H1 (cell line): ENCODE data around the gene BSDC1. TPM values are rescaled to one million over a fixed set of nuclear protein-coding genes. Genes with fewer than 3 reads are reported as not detected.

Experiments
- CHD1 ChIP-seq: IDR thresholded peaks from 2 replicates; pipeline ENCODE4 v1.6.1; 2012; ENCODE audit warnings: low read depth, low read length, improper control_type of control experiment
- EGR1 ChIP-seq: IDR thresholded peaks from 2 replicates; pipeline ENCODE4 v1.6.1; 2011; ENCODE audit warnings: low read depth, low read length, borderline replicate concordance
- GTF2F1 ChIP-seq: IDR thresholded peaks from 2 replicates; pipeline ENCODE4 v1.6.1; 2012; ENCODE audit warnings: low read depth, low read length, improper control_type of control experiment, borderline replicate concordance
- SIN3A ChIP-seq, 2 experiments: IDR thresholded peaks in 1 of 2; conservative IDR thresholded peaks in 1 of 2; 2 replicates each; pipeline ENCODE4 v1.6.1; 2011 to 2012; ENCODE audit warnings: low read length in 2 of 2, improper control_type of control experiment in 1 of 2, low read depth in 1 of 2, mild to moderate bottlenecking in 1 of 2
- SIRT6 ChIP-seq: IDR thresholded peaks from one replicate; pipeline ENCODE4 v1.7.1; 2012; ENCODE audit warnings: low read length, inconsistent platforms
- SP1 ChIP-seq: IDR thresholded peaks from 2 replicates; pipeline ENCODE4 v1.6.1; 2011; ENCODE audit warnings: low read depth, low read length
- TAF1 ChIP-seq: IDR thresholded peaks from 2 replicates; pipeline ENCODE4 v1.6.1; 2011; ENCODE audit warnings: mild to moderate bottlenecking, low read depth, low read length
- TBP ChIP-seq: IDR thresholded peaks from 2 replicates; pipeline ENCODE4 v1.6.1; 2011; ENCODE audit warnings: low read depth, low read length, improper control_type of control experiment
- ZNF274 ChIP-seq: IDR thresholded peaks from 2 replicates; pipeline ENCODE4 v1.7.0; 2012; ENCODE audit warnings: low read length, borderline replicate concordance; ENCODE audit errors: extremely low read depth
- polyA plus RNA-seq, 7 experiments: library from polyadenylated mRNA; depleted of rRNA in 3 of 7; stranded (reverse) in 5 of 7; unstranded in 2 of 7; fragments of >200 nt in 5 of 7; fragments of 200-250 nt in 2 of 7; gene quantifications; 1 replicate in 5 of 7; 2 replicates in 1 of 7; 4 replicates in 1 of 7; pipeline versions ENCODE4 v1.2.1 to v1.2.3, GENCODE V29; 2011 to 2013; ENCODE audit warnings: missing spikeins in 2 of 7, mixed read lengths in 2 of 7
- total RNA-seq: library from RNA; stranded (reverse); fragmentation: NEBNext Ultra II Directional; extraction: Animal tissue kit (Norgen Biotek cat#: 25700); gene quantifications from 2 replicates; pipeline ENCODE4 v1.2.1, GENCODE V29; 2021

Gene BSDC1
- total and polyA plus RNA-seq, 2 of the 8 experiments (the other 6 are each of a cell fraction or from before 2014, with no cell fraction given), result 24.8 to 40.7 TPM

GRCh38 chr1:32406629-32407111 lies 12.4 kb upstream of the BSDC1 start (continued):
- TF ChIP-seq SIN3A (conservative IDR thresholded peaks at IDR 0.05 in 1 of 2, IDR thresholded peaks at IDR 0.05 in 1 of 2; ENCODE audit: low read depth in 1 of 2, low read length in 2 of 2), result no peak
- no peak for TF ChIP-seq CHD1
- TF ChIP-seq SP1, result no peak
- TF ChIP-seq ZNF274, result no peak
- TF ChIP-seq EGR1, result no peak
- no peak for TF ChIP-seq TBP
- TF ChIP-seq SIRT6, result no peak
- no peak for TF ChIP-seq GTF2F1
- no peak for TF ChIP-seq TAF1
